Effector memory CD8-positive, alpha-beta T cell (primary cell): ENCODE measurements around the gene WDR76.

Experiments
- ATAC-seq: fragments of 150-1000 bp; cut with Tn5 transposase; replicated peaks from 2 replicates; pipeline ENCODE4 v1.10.0; 2021; ENCODE audit warnings: mild to moderate bottlenecking, moderate library complexity
- DNase-seq, 3 experiments: peaks; one replicate each; pipeline ENCODE4 v3.0.0; 2021
- H3K27ac Mint-ChIP-seq, 2 donors: one replicate each; pipeline ENCODE4 v1.8.0; 2022; ENCODE audit warnings: mild to moderate bottlenecking in 2 of 2, mixed read lengths in 2 of 2, moderate library complexity in 2 of 2
- H3K27me3 Mint-ChIP-seq, 2 donors: one replicate each; pipeline ENCODE4 v1.8.0; 2022; ENCODE audit warnings: mixed read lengths in 2 of 2
- H3K36me3 Mint-ChIP-seq: one replicate; pipeline ENCODE4 v1.8.0; 2022; ENCODE audit warnings: mild to moderate bottlenecking, moderate library complexity, mixed read lengths; ENCODE audit not compliant: insufficient read depth
- H3K4me1 Mint-ChIP-seq, 2 donors: one replicate each; pipeline ENCODE4 v1.8.0; 2022; ENCODE audit warnings: low read depth in 2 of 2, mixed read lengths in 2 of 2
- H3K4me3 Mint-ChIP-seq, 2 donors: one replicate each; pipeline ENCODE4 v1.8.0; 2022; ENCODE audit warnings: mild to moderate bottlenecking in 2 of 2, mixed read lengths in 2 of 2, moderate library complexity in 2 of 2
- H3K9me3 Mint-ChIP-seq, 2 donors: one replicate each; pipeline ENCODE4 v1.8.0; 2022; ENCODE audit warnings: mixed read lengths in 2 of 2

Gene WDR76

GRCh38 chr15:43895586-43895985, 68.8 kb downstream of the WDR76 start:
- Mint-ChIP-seq H3K4me3 (no peak overlapping the region), H3K9me3 (no peaks in the 10 kb centered on the region), H3K4me1 (no peaks in the 10 kb centered on the region), H3K27me3 (no peaks in the 10 kb centered on the region), H3K27ac (no peak overlapping the region), H3K36me3 (no peaks in the 10 kb centered on the region)
- DNase-seq = no peak
- ATAC-seq = no peak

GRCh38 chr15:43896543-43896942, 69.7 kb downstream of the WDR76 start:
- Mint-ChIP-seq H3K27ac (no peak overlapping the region), H3K4me1 (no peaks in the 10 kb centered on the region), H3K27me3 (no peaks in the 10 kb centered on the region), H3K36me3 (no peaks in the 10 kb centered on the region), H3K9me3 (no peaks in the 10 kb centered on the region), H3K4me3 (no peak overlapping the region)
- ATAC-seq (no peak), DNase-seq (no peak)

GRCh38 chr15:43898891-43899290, 72.1 kb downstream of the WDR76 start:
- no peak overlapping the region for H3K27ac Mint-ChIP-seq
- no peak for ATAC-seq

GRCh38 chr15:43899928-43900327, 73.1 kb downstream of the WDR76 start:
- no peaks in the 10 kb centered on the region for H3K9me3 Mint-ChIP-seq
- H3K4me1 Mint-ChIP-seq = peaks cover 0 to 7% of the 10 kb centered on the region in 2 donors
- DNase-seq (no peak), ATAC-seq (no peak)
- no peak overlapping the region for H3K4me3 Mint-ChIP-seq
- H3K27me3 Mint-ChIP-seq = peaks cover 0 to 11% of the 10 kb centered on the region in 2 donors
- no peaks in the 10 kb centered on the region for H3K36me3 Mint-ChIP-seq
- no peak overlapping the region for H3K27ac Mint-ChIP-seq

More at GRCh38 chr15:43898891-43899290, 72.1 kb downstream of the WDR76 start:
- Mint-ChIP-seq H3K36me3 (no peaks in the 10 kb centered on the region), H3K27me3 (peaks cover 0 to 8% of the 10 kb centered on the region in 2 donors), H3K4me1 (peaks cover 0 to 2% of the 10 kb centered on the region in 2 donors), H3K9me3 (no peaks in the 10 kb centered on the region), H3K4me3 (no peak overlapping the region)
- DNase-seq = no peak

GRCh38 chr15:43900996-43901395, 74.2 kb downstream of the WDR76 start:
- peaks cover 0 to 7% of the 10 kb centered on the region in 2 donors for H3K4me1 Mint-ChIP-seq
- DNase-seq = no peak
- H3K4me3 Mint-ChIP-seq = no peak overlapping the region
- ATAC-seq = no peak
- no peak overlapping the region for H3K27ac Mint-ChIP-seq
- H3K36me3 Mint-ChIP-seq = no peaks in the 10 kb centered on the region
- H3K9me3 Mint-ChIP-seq = no peaks in the 10 kb centered on the region
- peaks cover 0 to 11% of the 10 kb centered on the region in 2 donors for H3K27me3 Mint-ChIP-seq

GRCh38 chr15:43901495-43901894, 74.7 kb downstream of the WDR76 start:
- ATAC-seq (no peak), DNase-seq (no peak)
- no peak overlapping the region for H3K27ac Mint-ChIP-seq
- H3K27me3 Mint-ChIP-seq = peaks cover 0 to 11% of the 10 kb centered on the region in 2 donors
- no peak overlapping the region for H3K4me3 Mint-ChIP-seq
- peaks cover 0 to 7% of the 10 kb centered on the region in 2 donors for H3K4me1 Mint-ChIP-seq
- no peaks in the 10 kb centered on the region for H3K9me3 Mint-ChIP-seq
- no peaks in the 10 kb centered on the region for H3K36me3 Mint-ChIP-seq

GRCh38 chr15:43903864-43904290, 77.1 kb downstream of the WDR76 start:
- Mint-ChIP-seq H3K27ac (no peak overlapping the region), H3K4me1 (peaks cover 0 to 7% of the 10 kb centered on the region in 2 donors), H3K27me3 (peaks cover 0 to 11% of the 10 kb centered on the region in 2 donors), H3K9me3 (no peaks in the 10 kb centered on the region), H3K36me3 (no peaks in the 10 kb centered on the region), H3K4me3 (peak overlapping the region in 1 of 2 donors; percentile 35)
- peak; percentile 54 to 59 (median 54) for DNase-seq
- ATAC-seq = peak; percentile 54

GRCh38 chr15:43905755-43906154, 79.0 kb downstream of the WDR76 start:
- H3K4me3 Mint-ChIP-seq = no peak overlapping the region
- H3K36me3 Mint-ChIP-seq = no peaks in the 10 kb centered on the region
- DNase-seq (no peak), ATAC-seq (no peak)
- no peaks in the 10 kb centered on the region for H3K9me3 Mint-ChIP-seq
- H3K4me1 Mint-ChIP-seq = peaks cover 0 to 7% of the 10 kb centered on the region in 2 donors
- peaks cover 0 to 11% of the 10 kb centered on the region in 2 donors for H3K27me3 Mint-ChIP-seq
- H3K27ac Mint-ChIP-seq = no peak overlapping the region

- Mint-ChIP-seq H3K36me3 (no peaks in the 10 kb centered on the region), H3K27me3 (peaks cover 0 to 14% of the 10 kb centered on the region in 2 donors), H3K4me3 (no peak overlapping the region), H3K27ac (no peak overlapping the region), H3K9me3 (no peaks in the 10 kb centered on the region), H3K4me1 (peaks cover 0 to 7% of the 10 kb centered on the region in 2 donors)
- no peak for ATAC-seq
- DNase-seq = no peak
These were observed 81.8 kb downstream of the WDR76 start for GRCh38 chr15:43908516-43909050.

GRCh38 chr15:43911235-43911781, 84.5 kb downstream of the WDR76 start:
- Mint-ChIP-seq H3K27ac (no peak overlapping the region), H3K27me3 (peaks cover 7 to 8% of the 10 kb centered on the region in 2 donors), H3K4me1 (no peaks in the 10 kb centered on the region), H3K4me3 (no peak overlapping the region), H3K9me3 (no peaks in the 10 kb centered on the region), H3K36me3 (no peaks in the 10 kb centered on the region)
- ATAC-seq = no peak
- no peak for DNase-seq

GRCh38 chr15:43912208-43912607, 85.4 kb downstream of the WDR76 start:
- DNase-seq = no peak
- Mint-ChIP-seq H3K9me3 (no peaks in the 10 kb centered on the region), H3K27me3 (peaks cover 7 to 8% of the 10 kb centered on the region in 2 donors), H3K36me3 (no peaks in the 10 kb centered on the region), H3K4me1 (no peaks in the 10 kb centered on the region), H3K4me3 (no peak overlapping the region), H3K27ac (no peak overlapping the region)
- no peak for ATAC-seq

- ATAC-seq (no peak), DNase-seq (no peak)
- Mint-ChIP-seq H3K27me3 (peaks cover 8 to 13% of the 10 kb centered on the region in 2 donors), H3K4me3 (no peak overlapping the region), H3K4me1 (no peaks in the 10 kb centered on the region), H3K9me3 (no peaks in the 10 kb centered on the region), H3K27ac (no peak overlapping the region), H3K36me3 (no peaks in the 10 kb centered on the region)
These were observed 86.4 kb downstream of the WDR76 start for GRCh38 chr15:43913026-43913780.

GRCh38 chr15:43913941-43914340, 87.1 kb downstream of the WDR76 start:
- H3K27me3 Mint-ChIP-seq = peaks cover 8 to 13% of the 10 kb centered on the region in 2 donors
- no peak overlapping the region for H3K27ac Mint-ChIP-seq
- no peaks in the 10 kb centered on the region for H3K36me3 Mint-ChIP-seq
- no peak for ATAC-seq
- H3K4me3 Mint-ChIP-seq = no peak overlapping the region
- H3K9me3 Mint-ChIP-seq = no peaks in the 10 kb centered on the region
- no peak for DNase-seq
- H3K4me1 Mint-ChIP-seq = no peaks in the 10 kb centered on the region
